ENCODE measurements around the gene C1QTNF9B.
"Not testable (repeated sequence)": the region's sequence is repeated elsewhere in the genome, so short reads cannot be mapped to it uniquely, and the experiment has no call there.

DNA sequence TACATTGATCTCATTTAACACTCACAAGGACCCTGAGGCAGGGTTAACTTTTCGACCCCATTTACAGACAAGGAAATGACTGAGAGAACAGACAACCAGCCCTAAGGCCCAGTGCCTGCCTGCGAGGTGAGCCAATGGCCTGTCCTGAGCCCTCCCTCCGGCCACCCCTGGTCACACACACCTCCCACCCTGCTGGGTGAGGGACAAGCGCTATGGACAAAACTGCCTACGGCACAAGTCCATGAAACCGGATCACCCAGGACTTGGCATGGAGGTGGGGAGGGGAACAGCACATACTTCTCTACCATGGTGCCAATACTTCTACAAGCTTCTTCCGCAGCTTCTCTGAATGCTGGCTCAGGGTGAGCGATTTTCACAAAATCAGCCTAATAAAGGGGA is 15.9 kb downstream of the C1QTNF9B start:
- TF ChIP-seq FOXA1 (IDR thresholded peaks at IDR 0.05); FOXA1 (CRISPR knock-in tag; IDR thresholded peaks at IDR 0.05); SP1 (IDR thresholded peaks at IDR 0.05); SP1 (CRISPR knock-in tag; IDR thresholded peaks at IDR 0.05); ZNF382 (CRISPR knock-in tag; IDR thresholded peaks at IDR 0.05; ENCODE audit: borderline replicate concordance); KDM5A (IDR thresholded peaks at IDR 0.05; ENCODE audit: borderline replicate concordance, low read length); CREB1 (IDR thresholded peaks at IDR 0.05); CREB1 (CRISPR knock-in tag; IDR thresholded peaks at IDR 0.05); EZH2 (conservative IDR thresholded peaks at IDR 0.05; ENCODE audit: low read depth, low read length); AGO1 (IDR thresholded peaks at IDR 0.05; ENCODE audit: low read depth, low read length, poor library complexity, severe bottlenecking): not testable (repeated sequence)
- TF ChIP-seq, protein P1, sequence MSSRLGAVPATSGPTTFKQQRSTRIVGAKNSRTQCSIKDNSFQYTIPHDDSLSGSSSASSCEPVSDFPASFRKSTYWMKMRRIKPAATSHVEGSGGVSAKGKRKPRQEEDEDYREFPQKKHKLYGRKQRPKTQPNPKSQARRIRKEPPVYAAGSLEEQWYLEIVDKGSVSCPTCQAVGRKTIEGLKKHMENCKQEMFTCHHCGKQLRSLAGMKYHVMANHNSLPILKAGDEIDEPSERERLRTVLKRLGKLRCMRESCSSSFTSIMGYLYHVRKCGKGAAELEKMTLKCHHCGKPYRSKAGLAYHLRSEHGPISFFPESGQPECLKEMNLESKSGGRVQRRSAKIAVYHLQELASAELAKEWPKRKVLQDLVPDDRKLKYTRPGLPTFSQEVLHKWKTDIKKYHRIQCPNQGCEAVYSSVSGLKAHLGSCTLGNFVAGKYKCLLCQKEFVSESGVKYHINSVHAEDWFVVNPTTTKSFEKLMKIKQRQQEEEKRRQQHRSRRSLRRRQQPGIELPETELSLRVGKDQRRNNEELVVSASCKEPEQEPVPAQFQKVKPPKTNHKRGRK (CRISPR knock-in tag; IDR thresholded peaks at IDR 0.05) = not testable (repeated sequence)
- TF ChIP-seq, protein P2, sequence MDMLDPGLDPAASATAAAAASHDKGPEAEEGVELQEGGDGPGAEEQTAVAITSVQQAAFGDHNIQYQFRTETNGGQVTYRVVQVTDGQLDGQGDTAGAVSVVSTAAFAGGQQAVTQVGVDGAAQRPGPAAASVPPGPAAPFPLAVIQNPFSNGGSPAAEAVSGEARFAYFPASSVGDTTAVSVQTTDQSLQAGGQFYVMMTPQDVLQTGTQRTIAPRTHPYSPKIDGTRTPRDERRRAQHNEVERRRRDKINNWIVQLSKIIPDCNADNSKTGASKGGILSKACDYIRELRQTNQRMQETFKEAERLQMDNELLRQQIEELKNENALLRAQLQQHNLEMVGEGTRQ (IDR thresholded peaks at IDR 0.05; ENCODE audit: low read depth, low read length) = not testable (repeated sequence)
- TF ChIP-seq, protein P2 (CRISPR knock-in tag; IDR thresholded peaks at IDR 0.05; ENCODE audit: borderline replicate concordance) = not testable (repeated sequence)
- TF ChIP-seq, protein P3, sequence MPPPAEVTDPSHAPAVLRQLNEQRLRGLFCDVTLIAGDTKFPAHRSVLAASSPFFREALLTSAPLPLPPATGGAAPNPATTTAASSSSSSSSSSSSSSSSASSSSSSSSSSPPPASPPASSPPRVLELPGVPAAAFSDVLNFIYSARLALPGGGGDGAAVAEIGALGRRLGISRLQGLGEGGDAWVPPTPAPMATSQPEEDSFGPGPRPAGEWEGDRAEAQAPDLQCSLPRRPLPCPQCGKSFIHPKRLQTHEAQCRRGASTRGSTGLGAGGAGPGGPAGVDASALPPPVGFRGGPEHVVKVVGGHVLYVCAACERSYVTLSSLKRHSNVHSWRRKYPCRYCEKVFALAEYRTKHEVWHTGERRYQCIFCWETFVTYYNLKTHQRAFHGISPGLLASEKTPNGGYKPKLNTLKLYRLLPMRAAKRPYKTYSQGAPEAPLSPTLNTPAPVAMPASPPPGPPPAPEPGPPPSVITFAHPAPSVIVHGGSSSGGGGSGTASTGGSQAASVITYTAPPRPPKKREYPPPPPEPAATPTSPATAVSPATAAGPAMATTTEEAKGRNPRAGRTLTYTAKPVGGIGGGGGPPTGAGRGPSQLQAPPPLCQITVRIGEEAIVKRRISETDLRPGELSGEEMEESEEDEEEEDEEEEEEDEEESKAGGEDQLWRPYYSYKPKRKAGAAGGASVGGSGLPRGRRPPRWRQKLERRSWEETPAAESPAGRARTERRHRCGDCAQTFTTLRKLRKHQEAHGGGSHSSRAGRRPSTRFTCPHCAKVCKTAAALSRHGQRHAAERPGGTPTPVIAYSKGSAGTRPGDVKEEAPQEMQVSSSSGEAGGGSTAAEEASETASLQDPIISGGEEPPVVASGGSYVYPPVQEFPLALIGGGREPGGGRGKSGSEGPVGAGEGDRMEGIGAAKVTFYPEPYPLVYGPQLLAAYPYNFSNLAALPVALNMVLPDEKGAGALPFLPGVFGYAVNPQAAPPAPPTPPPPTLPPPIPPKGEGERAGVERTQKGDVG (CRISPR knock-in tag; IDR thresholded peaks at IDR 0.05; ENCODE audit: borderline replicate concordance) = not testable (repeated sequence)
- TF ChIP-seq, protein P4, sequence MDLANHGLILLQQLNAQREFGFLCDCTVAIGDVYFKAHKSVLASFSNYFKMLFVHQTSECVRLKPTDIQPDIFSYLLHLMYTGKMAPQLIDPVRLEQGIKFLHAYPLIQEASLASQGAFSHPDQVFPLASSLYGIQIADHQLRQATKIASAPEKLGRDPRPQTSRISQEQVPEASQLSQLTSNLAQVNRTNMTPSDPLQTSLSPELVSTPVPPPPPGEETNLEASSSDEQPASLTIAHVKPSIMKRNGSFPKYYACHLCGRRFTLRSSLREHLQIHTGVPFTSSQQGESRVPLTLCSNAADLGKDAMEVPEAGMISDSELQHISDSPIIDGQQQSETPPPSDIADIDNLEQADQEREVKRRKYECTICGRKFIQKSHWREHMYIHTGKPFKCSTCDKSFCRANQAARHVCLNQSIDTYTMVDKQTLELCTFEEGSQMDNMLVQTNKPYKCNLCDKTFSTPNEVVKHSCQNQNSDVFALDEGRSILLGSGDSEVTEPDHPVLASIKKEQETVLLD (CRISPR knock-in tag; IDR thresholded peaks at IDR 0.05; ENCODE audit: low read depth) = not testable (repeated sequence)
- TF ChIP-seq, protein P5, sequence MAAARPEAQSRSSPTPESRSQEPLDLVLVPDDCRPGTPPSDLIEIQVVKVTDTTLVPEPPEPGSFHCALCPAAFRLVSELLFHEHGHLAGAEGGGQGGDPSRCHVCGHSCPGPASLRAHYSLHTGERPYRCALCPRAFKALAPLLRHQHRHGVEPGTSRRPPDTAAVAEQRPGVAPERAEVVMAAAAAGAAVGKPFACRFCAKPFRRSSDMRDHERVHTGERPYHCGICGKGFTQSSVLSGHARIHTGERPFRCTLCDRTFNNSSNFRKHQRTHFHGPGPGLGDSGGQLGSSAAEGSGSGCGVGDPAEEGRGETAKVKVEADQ (CRISPR knock-in tag; IDR thresholded peaks at IDR 0.05; ENCODE audit: borderline replicate concordance) = not testable (repeated sequence)

All from HepG2 (cell line).